ENCODE results near the gene ATP12A. TPM values are rescaled to one million over a fixed set of nuclear protein-coding genes. Genes with fewer than 3 reads are reported as not detected.

The ATP12A gene
- total RNA-seq, 2 donors from 2014 or later: under 0.01 to 0.26 TPM

DNA sequence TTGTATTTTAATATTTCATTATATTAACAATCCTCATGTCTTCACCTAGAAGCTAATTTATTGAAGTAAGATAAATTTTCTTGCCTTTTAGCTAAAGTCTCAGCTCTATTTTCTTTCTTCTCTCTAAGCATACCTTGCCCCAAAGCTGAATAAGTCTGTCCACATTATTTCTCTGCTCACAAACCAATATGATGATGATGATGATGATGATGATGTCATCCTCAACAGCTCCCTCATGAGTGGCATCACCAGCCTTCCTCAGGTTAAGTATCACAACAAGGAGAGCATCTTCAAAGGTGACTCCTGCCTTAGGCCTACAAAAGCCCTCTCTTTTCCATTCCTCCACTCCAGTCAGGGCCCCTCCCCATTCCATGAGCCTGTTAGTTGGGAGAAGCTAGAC is 31.9 kb upstream of the ATP12A start:
- H3K36me3 ChIP-seq (replicated peaks in 1 of 2; ENCODE audit: insufficient read depth in 1 of 2, low read depth in 2 of 2): no peaks in the 10 kb centered on the region
- TF ChIP-seq POLR2A (IDR thresholded peaks at IDR 0.05): no peak
- TF ChIP-seq, protein P1, sequence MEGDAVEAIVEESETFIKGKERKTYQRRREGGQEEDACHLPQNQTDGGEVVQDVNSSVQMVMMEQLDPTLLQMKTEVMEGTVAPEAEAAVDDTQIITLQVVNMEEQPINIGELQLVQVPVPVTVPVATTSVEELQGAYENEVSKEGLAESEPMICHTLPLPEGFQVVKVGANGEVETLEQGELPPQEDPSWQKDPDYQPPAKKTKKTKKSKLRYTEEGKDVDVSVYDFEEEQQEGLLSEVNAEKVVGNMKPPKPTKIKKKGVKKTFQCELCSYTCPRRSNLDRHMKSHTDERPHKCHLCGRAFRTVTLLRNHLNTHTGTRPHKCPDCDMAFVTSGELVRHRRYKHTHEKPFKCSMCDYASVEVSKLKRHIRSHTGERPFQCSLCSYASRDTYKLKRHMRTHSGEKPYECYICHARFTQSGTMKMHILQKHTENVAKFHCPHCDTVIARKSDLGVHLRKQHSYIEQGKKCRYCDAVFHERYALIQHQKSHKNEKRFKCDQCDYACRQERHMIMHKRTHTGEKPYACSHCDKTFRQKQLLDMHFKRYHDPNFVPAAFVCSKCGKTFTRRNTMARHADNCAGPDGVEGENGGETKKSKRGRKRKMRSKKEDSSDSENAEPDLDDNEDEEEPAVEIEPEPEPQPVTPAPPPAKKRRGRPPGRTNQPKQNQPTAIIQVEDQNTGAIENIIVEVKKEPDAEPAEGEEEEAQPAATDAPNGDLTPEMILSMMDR (IDR thresholded peaks at IDR 0.05): no peak
- no peaks in the 10 kb centered on the region for H3K27me3 ChIP-seq
- H3K4me3 ChIP-seq: no peak overlapping the region
- intact Hi-C loops (cut with DNase I): no loop called here
- H3K4me1 ChIP-seq: peaks cover 4% of the 10 kb centered on the region
- H3K27ac ChIP-seq: no peak overlapping the region
- DNase-seq (no peak), ATAC-seq (no peak)
- no peaks in the 10 kb centered on the region for H3K9me3 ChIP-seq

DNA sequence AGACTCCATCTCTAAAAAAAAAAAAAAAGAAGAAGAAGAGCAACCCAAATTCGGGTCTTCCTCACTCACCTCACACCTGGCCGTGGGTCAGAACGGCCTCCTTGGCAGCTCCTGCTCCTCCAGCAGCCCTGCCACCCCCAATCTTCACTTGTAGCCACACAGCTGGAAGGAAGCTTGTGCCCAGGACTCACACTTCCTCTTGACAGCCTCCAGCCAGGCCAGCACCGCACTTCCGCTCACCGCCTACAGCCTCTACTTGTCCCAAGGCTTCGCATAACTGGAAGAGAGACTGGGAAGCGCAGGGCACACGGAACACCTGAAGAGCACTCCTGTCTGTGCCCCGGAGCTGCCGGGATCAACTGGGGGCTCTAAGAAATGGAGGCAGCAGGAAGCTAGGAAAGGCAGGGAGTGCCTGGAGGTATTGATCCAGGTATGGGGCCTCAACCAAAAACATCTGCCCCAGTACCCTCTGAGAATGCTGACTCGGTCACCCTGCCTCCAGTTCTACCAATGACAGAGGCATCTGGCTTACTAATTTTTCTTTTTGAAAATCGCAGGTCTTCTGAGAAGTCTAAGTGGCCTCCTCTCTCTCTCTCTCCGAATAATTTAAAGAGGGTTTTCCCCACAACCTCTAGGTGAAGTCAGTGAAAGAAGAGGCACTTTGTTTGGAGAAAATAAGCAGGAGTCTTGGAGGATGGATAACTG is 31.1 kb upstream of the ATP12A start:
- no peak for DNase-seq
- Histone ChIP-seq H3K4me3 (no peak overlapping the region), H3K27me3 (no peaks in the 10 kb centered on the region), H3K4me1 (peaks cover 4% of the 10 kb centered on the region), H3K36me3 (replicated peaks in 1 of 2; ENCODE audit: insufficient read depth in 1 of 2, low read depth in 2 of 2) (no peaks in the 10 kb centered on the region), H3K27ac (no peak overlapping the region), H3K9me3 (no peaks in the 10 kb centered on the region)
- no peak for ATAC-seq
- intact Hi-C loops (cut with DNase I): no loop called here
- TF ChIP-seq, protein P1 (IDR thresholded peaks at IDR 0.05): no peak
- no peak for TF ChIP-seq POLR2A (IDR thresholded peaks at IDR 0.05)
- WGBS, 2 donors: 76 to 83% methylated on average over 14 of the region's 14 CpGs

DNA sequence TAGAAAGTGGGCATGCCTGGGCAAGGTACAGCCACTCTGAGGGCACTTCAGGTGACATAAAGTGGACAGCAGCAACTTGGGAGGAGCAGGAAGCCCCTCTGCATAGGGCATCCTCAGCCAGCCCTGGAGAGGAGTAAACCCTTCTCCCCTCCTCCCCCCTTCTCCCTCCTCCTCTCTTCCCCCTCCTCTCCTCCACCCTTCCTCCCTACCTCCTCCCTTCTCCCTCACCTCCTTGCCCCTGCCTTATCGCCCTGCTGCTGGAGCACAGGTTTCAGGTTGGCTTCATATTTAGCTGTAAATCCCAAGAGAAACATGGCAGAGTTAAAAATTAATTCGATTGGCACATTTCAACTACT is 30.5 kb upstream of the ATP12A start:
- Histone ChIP-seq H3K4me1 (peaks cover 4% of the 10 kb centered on the region), H3K36me3 (replicated peaks in 1 of 2; ENCODE audit: insufficient read depth in 1 of 2, low read depth in 2 of 2) (no peaks in the 10 kb centered on the region), H3K9me3 (no peaks in the 10 kb centered on the region), H3K4me3 (no peak overlapping the region), H3K27me3 (no peaks in the 10 kb centered on the region), H3K27ac (no peak overlapping the region)
- TF ChIP-seq, protein P1 (IDR thresholded peaks at IDR 0.05): no peak
- 46 to 50% methylated on average over 2 of the region's 2 CpGs for WGBS, 2 donors
- intact Hi-C loops (cut with DNase I): no loop called here
- ATAC-seq (no peak), DNase-seq (no peak)

DNA sequence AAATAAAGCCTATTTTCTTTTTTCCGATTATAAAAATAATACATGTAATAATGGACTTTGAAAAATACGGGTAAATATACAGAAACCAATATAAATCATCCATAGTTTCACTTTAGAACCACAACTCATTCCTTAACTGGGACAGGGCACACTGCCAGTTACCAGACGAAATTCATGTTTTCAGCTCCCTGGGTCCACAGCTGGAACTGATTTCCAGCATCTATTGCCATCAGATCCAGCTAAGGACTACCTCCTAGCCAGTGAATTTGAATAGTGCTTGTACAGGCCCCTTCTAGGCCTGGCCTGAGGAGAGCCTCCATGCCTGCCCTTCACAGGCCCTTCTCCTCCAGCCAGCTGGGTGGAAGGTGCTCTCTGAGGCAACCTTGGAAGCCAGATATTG is 30.0 kb upstream of the ATP12A start:
- 52 to 58% methylated on average over 3 of the region's 3 CpGs for WGBS, 2 donors
- Histone ChIP-seq H3K36me3 (replicated peaks in 1 of 2; ENCODE audit: insufficient read depth in 1 of 2, low read depth in 2 of 2) (no peaks in the 10 kb centered on the region), H3K4me3 (no peak overlapping the region), H3K27me3 (no peaks in the 10 kb centered on the region), H3K27ac (no peak overlapping the region), H3K9me3 (no peaks in the 10 kb centered on the region), H3K4me1 (peaks cover 4% of the 10 kb centered on the region)
- TF ChIP-seq POLR2A (IDR thresholded peaks at IDR 0.05): no peak
- TF ChIP-seq, protein P1 (IDR thresholded peaks at IDR 0.05): no peak
- intact Hi-C loops (cut with DNase I): no loop called here
- ATAC-seq: no peak
- no peak for DNase-seq

DNA sequence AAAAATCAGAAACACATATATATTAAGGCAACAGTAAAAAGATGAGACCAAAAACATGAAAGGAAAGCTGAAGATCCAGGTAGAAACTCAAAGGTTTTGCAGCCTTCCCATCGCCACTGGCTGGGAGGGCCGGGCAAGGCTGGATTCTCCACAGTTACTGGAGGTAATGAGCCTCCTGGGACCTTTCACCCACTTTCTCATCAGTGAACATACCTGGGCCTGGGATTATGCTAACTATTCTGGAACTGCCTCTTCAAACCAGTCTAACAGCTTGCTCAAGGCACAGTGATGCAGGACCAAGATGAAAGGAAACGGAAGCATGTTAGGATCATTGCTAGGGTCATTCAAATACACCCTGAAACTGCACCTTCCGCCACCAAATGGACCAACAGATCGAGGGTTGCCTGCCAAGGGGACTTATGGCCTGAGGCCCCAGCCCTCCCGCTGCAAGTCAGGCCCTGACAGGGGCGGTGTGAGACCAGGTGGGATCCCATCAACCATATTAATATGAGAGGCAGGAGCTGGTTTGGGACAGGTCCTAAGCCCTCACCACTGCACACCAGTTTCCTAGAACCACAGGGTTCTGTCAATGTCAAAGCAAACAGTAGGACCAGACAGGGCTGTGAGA is 28.4 kb upstream of the ATP12A start:
- TF ChIP-seq, protein P1 (IDR thresholded peaks at IDR 0.05): no peak
- no peak for TF ChIP-seq POLR2A (IDR thresholded peaks at IDR 0.05)
- Histone ChIP-seq H3K4me3 (no peak overlapping the region), H3K27ac (no peak overlapping the region), H3K9me3 (no peaks in the 10 kb centered on the region), H3K4me1 (peaks cover 4% of the 10 kb centered on the region), H3K36me3 (replicated peaks in 1 of 2; ENCODE audit: insufficient read depth in 1 of 2, low read depth in 2 of 2) (no peaks in the 10 kb centered on the region), H3K27me3 (no peaks in the 10 kb centered on the region)
- WGBS, 2 donors: 76 to 79% methylated on average over 4 to 7 of the region's 7 CpGs
- ATAC-seq (no peak), DNase-seq (no peak)
- intact Hi-C loops (cut with DNase I): no loop called here

All from body of pancreas (tissue), 4 donors.